Panc1 (cell line): ENCODE measurements around the gene NOL4L. TPM values are rescaled to one million over a fixed set of nuclear protein-coding genes. Genes with fewer than 3 reads are reported as not detected.

Experiments
- ATAC-seq: fragments of 200-7000 bp; cut with Tn5 transposase; 2 replicates; pipeline ENCODE4 v1.9.1; 2020; ENCODE audit warnings: mild to moderate bottlenecking, moderate library complexity
- BruUV-seq: library from RNA; stranded (reverse); fragments of 400-500 nt; replicated peaks from 2 replicates; lab custom pipeline; 2021; lab: Mats Ljungman, UMichigan
- CTCF ChIA-PET: fragments of 300-600 bp; sonication (Branson Sonifier 250); formaldehyde crosslinking; loops from one replicate; lab custom pipeline; 2022; ENCODE audit warnings: antibody characterized with exemption; lab: Charles Lee
- POLR2A ChIA-PET: fragments of 300-600 bp; sonication (Branson Sonifier 250); formaldehyde crosslinking; loops from one replicate; lab custom pipeline; 2022; ENCODE audit warnings: antibody characterized with exemption; lab: Charles Lee
- DNase-seq: peaks from one replicate; pipeline ENCODE4 v3.0.0-alpha.2; 2010; ENCODE audit warnings: low read depth, low spot score
- H3K27ac ChIP-seq: 2 replicates; pipeline ENCODE4 v1.5.1; 2011; ENCODE audit warnings: mild to moderate bottlenecking, low read length, inconsistent platforms
- H3K27me3 ChIP-seq: fragments of 200-500 bp; sonication (Bioruptor generic); 2 replicates; pipeline ENCODE4 v1.6.0; 2014; ENCODE audit warnings: low read length, inconsistent platforms; ENCODE audit not compliant: control insufficient read depth, insufficient read depth
- H3K36me3 ChIP-seq: fragments of 200-500 bp; sonication (Bioruptor generic); 2 replicates; pipeline ENCODE4 v1.5.1; 2014; ENCODE audit warnings: inconsistent platforms, mild to moderate bottlenecking, low read length, moderate library complexity; ENCODE audit not compliant: control insufficient read depth, insufficient read depth
- H3K4me1 ChIP-seq: 2 replicates; pipeline ENCODE4 v1.5.1; 2011; ENCODE audit warnings: inconsistent platforms, mild to moderate bottlenecking, low read length, moderate library complexity; ENCODE audit not compliant: control insufficient read depth, insufficient read depth
- H3K4me3 ChIP-seq, 2 experiments: 2 replicates each; pipeline ENCODE4 v1.5.1; 2011 to 2012; ENCODE audit warnings: low read depth in 2 of 2, low read length in 2 of 2, mild to moderate bottlenecking in 2 of 2, inconsistent platforms in 1 of 2, moderate library complexity in 1 of 2
- H3K9me3 ChIP-seq: fragments of 200-500 bp; sonication (Bioruptor generic); 2 replicates; pipeline ENCODE4 v1.5.1; 2014; ENCODE audit warnings: low read depth, mild to moderate bottlenecking, inconsistent platforms, low read length, moderate library complexity; ENCODE audit not compliant: control insufficient read depth, insufficient read depth
- POLR2AphosphoS5 ChIP-seq: IDR thresholded peaks from 2 replicates; pipeline ENCODE4 v1.6.1; 2012; ENCODE audit warnings: mild to moderate bottlenecking, low read depth, low read length, moderate library complexity
- SIN3A ChIP-seq: IDR thresholded peaks from 2 replicates; pipeline ENCODE4 v1.6.1; 2012; ENCODE audit warnings: low read depth, mild to moderate bottlenecking, low read length, moderate library complexity, borderline replicate concordance; ENCODE audit not compliant: insufficient read depth
- TCF7L2 ChIP-seq: IDR thresholded peaks from 2 replicates; pipeline ENCODE4 v1.6.1; 2011; ENCODE audit warnings: mild to moderate bottlenecking, low read depth, low read length, inconsistent platforms
- in situ Hi-C: cut with HindIII; loops from 2 replicates; pipeline ENCODE4 v1.10.0; 2016; ENCODE audit warnings: low sequenced_read_pairs, low pct_unique_long_range_greater_than_20kb
- intact Hi-C: fragments of 100-400 bp; cut with micrococcal nuclease; formaldehyde crosslinking; loops from one replicate; pipeline ENCODE4 v1.10.0; 2022; ENCODE audit not compliant: unreplicated experiment
- total RNA-seq: library from RNA; stranded (reverse); gene quantifications from one replicate; pipeline ENCODE4 v1.2.1, GENCODE V29; 2021; ENCODE audit not compliant: unreplicated experiment
- TF ChIP-seq, protein P1 (sequence below), 2 experiments: IDR thresholded peaks; 2 replicates each; pipeline ENCODE4 v1.6.1; 2011 to 2012; ENCODE audit warnings: low read depth in 2 of 2, control low read depth in 1 of 2, low read length in 1 of 2, mild to moderate bottlenecking in 1 of 2, moderate library complexity in 1 of 2; ENCODE audit not compliant: insufficient read depth in 1 of 2
- TF ChIP-seq, protein P2 (sequence below): fragments of 450-650 bp; IDR thresholded peaks from 2 replicates; pipeline ENCODE4 v1.5.1; 2017; ENCODE audit warnings: mild to moderate bottlenecking

Gene NOL4L
- total RNA-seq, 1 experiment from 2014 or later: 21.6 TPM

DNA sequence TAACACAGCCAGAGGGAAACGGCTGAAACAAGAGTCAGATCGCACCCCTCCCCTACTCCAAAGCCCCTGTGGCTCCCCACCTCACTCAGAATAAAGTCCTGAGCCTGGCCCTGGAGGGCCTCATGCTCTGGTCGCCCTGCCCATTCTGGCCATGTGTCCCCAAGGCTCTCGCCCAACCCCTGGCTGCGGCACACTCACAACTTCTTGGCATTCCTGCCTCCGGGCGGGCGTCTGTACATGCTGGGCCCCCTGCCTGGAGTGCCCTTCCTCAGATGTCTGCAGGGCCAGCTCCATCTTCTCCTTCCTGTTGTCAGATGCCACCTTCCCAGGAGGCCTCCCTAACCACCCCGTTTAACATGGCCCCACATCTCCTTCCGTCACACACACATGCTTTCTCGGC is 17.1 kb upstream of the NOL4L start:
- no peaks in the 10 kb centered on the region; the same call in 1 of the 2 replicates for H3K27me3 ChIP-seq
- CTCF ChIA-PET: no interaction called here
- intact Hi-C loops (no loop called here), in situ Hi-C loops (no loop called here)
- H3K27ac ChIP-seq: no peak overlapping the region
- no TSS peak for BruUV-seq
- ATAC-seq (no peak), DNase-seq (no peak)
- no peaks in the 10 kb centered on the region for H3K36me3 ChIP-seq
- H3K4me3 ChIP-seq: no peak overlapping the region
- TF ChIP-seq TCF7L2 (no peak), POLR2AphosphoS5 (no peak), SIN3A (no peak)
- TF ChIP-seq, protein P1, sequence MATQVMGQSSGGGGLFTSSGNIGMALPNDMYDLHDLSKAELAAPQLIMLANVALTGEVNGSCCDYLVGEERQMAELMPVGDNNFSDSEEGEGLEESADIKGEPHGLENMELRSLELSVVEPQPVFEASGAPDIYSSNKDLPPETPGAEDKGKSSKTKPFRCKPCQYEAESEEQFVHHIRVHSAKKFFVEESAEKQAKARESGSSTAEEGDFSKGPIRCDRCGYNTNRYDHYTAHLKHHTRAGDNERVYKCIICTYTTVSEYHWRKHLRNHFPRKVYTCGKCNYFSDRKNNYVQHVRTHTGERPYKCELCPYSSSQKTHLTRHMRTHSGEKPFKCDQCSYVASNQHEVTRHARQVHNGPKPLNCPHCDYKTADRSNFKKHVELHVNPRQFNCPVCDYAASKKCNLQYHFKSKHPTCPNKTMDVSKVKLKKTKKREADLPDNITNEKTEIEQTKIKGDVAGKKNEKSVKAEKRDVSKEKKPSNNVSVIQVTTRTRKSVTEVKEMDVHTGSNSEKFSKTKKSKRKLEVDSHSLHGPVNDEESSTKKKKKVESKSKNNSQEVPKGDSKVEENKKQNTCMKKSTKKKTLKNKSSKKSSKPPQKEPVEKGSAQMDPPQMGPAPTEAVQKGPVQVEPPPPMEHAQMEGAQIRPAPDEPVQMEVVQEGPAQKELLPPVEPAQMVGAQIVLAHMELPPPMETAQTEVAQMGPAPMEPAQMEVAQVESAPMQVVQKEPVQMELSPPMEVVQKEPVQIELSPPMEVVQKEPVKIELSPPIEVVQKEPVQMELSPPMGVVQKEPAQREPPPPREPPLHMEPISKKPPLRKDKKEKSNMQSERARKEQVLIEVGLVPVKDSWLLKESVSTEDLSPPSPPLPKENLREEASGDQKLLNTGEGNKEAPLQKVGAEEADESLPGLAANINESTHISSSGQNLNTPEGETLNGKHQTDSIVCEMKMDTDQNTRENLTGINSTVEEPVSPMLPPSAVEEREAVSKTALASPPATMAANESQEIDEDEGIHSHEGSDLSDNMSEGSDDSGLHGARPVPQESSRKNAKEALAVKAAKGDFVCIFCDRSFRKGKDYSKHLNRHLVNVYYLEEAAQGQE (IDR thresholded peaks at IDR 0.05; ENCODE audit: insufficient read depth in 1 of 2, low read depth in 2 of 2, low read length in 1 of 2): no peak
- TF ChIP-seq, protein P2, sequence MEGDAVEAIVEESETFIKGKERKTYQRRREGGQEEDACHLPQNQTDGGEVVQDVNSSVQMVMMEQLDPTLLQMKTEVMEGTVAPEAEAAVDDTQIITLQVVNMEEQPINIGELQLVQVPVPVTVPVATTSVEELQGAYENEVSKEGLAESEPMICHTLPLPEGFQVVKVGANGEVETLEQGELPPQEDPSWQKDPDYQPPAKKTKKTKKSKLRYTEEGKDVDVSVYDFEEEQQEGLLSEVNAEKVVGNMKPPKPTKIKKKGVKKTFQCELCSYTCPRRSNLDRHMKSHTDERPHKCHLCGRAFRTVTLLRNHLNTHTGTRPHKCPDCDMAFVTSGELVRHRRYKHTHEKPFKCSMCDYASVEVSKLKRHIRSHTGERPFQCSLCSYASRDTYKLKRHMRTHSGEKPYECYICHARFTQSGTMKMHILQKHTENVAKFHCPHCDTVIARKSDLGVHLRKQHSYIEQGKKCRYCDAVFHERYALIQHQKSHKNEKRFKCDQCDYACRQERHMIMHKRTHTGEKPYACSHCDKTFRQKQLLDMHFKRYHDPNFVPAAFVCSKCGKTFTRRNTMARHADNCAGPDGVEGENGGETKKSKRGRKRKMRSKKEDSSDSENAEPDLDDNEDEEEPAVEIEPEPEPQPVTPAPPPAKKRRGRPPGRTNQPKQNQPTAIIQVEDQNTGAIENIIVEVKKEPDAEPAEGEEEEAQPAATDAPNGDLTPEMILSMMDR: no peak
- POLR2A ChIA-PET: no interaction called here
- H3K9me3 ChIP-seq: no peaks in the 10 kb centered on the region
- H3K4me1 ChIP-seq: no peaks in the 10 kb centered on the region; the same call in 1 of the 2 replicates

DNA sequence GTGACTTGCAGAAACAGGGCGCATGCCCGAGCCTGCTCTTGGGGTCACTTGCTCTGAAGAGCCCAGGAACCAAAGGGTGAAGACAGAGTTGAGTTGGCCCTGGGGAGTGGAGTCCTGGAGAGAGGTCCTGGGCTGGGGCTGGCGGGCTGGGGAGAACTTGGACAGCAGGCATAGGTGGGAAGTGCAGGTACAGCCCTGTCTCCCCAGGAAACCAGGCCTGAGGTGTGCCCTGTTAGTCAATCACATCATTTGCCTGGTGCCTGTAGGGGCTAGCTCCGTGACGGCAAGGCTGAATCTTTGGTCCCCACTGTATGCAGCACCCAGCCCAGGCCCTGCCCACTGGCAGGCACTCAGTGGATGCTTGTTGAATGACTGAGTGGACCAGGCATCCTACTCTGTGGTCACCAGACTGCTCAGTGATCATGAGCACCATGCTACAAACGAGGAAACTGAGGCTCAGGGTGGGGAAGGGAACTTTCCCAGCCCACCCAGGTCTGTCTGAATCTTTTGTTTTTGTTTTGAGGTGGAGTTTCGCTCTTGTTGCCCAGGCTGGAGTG is 15.6 kb upstream of the NOL4L start:
- intact Hi-C loops: no loop called here
- POLR2A ChIA-PET: no interaction called here
- H3K4me1 ChIP-seq: no peaks in the 10 kb centered on the region; the same call in 1 of the 2 replicates
- TF ChIP-seq POLR2AphosphoS5: no peak
- TF ChIP-seq, protein P1 (IDR thresholded peaks at IDR 0.05; ENCODE audit: insufficient read depth in 1 of 2, low read depth in 2 of 2, low read length in 1 of 2): no peak
- TF ChIP-seq, protein P2: no peak
- no peak for TF ChIP-seq TCF7L2
- no peak for TF ChIP-seq SIN3A
- no peak overlapping the region for H3K4me3 ChIP-seq
- H3K36me3 ChIP-seq: no peaks in the 10 kb centered on the region
- no peak overlapping the region for H3K27ac ChIP-seq
- in situ Hi-C loops: no loop called here
- DNase-seq: no peak
- no TSS peak for BruUV-seq
- no peaks in the 10 kb centered on the region; the same call in 1 of the 2 replicates for H3K27me3 ChIP-seq
- CTCF ChIA-PET: no interaction called here
- no peak; the same call in 1 of the 2 replicates for ATAC-seq
- H3K9me3 ChIP-seq: no peaks in the 10 kb centered on the region
